Stimulated activated naive CD8-positive, alpha-beta T cell treated with anti-CD3 and anti-CD28 coated beads, Interleukin-15, Interleukin-2, amounts not matched to agents 100 ng/mL and 50 ng/mL, for 24 hours (primary cell): ENCODE results near the gene PRKD1.

Source experiments
- H3K27ac Mint-ChIP-seq: one replicate; pipeline ENCODE4 v1.8.0; 2021; ENCODE audit warnings: mild to moderate bottlenecking, mixed read lengths
- H3K27me3 Mint-ChIP-seq: one replicate; pipeline ENCODE4 v1.8.0; 2021; ENCODE audit warnings: mixed read lengths
- H3K36me3 Mint-ChIP-seq: one replicate; pipeline ENCODE4 v1.8.0; 2021; ENCODE audit warnings: low read depth, mixed read lengths
- H3K4me1 Mint-ChIP-seq: one replicate; pipeline ENCODE4 v1.8.0; 2021; ENCODE audit warnings: low read depth, mixed read lengths
- H3K4me3 Mint-ChIP-seq: one replicate; pipeline ENCODE4 v1.8.0; 2021; ENCODE audit warnings: mild to moderate bottlenecking, mixed read lengths
- H3K9me3 Mint-ChIP-seq: one replicate; pipeline ENCODE4 v1.8.0; 2021; ENCODE audit warnings: mixed read lengths

PRKD1 gene

GRCh38 chr14:29684926-29685325, 242.7 kb downstream of the PRKD1 start:
- Mint-ChIP-seq H3K27ac (no peak overlapping the region), H3K4me1 (no peaks in the 10 kb centered on the region), H3K9me3 (peaks cover 9% of the 10 kb centered on the region), H3K36me3 (no peaks in the 10 kb centered on the region), H3K4me3 (no peak overlapping the region), H3K27me3 (no peaks in the 10 kb centered on the region)

GRCh38 chr14:29682789-29683188, 244.9 kb downstream of the PRKD1 start:
- Mint-ChIP-seq H3K27ac (no peak overlapping the region), H3K4me1 (no peaks in the 10 kb centered on the region), H3K27me3 (no peaks in the 10 kb centered on the region), H3K4me3 (no peak overlapping the region), H3K9me3 (peaks cover 9% of the 10 kb centered on the region), H3K36me3 (no peaks in the 10 kb centered on the region)

GRCh38 chr14:29681316-29681715, 246.3 kb downstream of the PRKD1 start:
- Mint-ChIP-seq H3K4me1 (no peaks in the 10 kb centered on the region), H3K36me3 (no peaks in the 10 kb centered on the region), H3K9me3 (peaks cover 9% of the 10 kb centered on the region), H3K27me3 (no peaks in the 10 kb centered on the region), H3K4me3 (no peak overlapping the region), H3K27ac (no peak overlapping the region)

GRCh38 chr14:29674566-29675285, 252.9 kb downstream of the PRKD1 start:
- Mint-ChIP-seq H3K27me3 (no peaks in the 10 kb centered on the region), H3K27ac (no peak overlapping the region), H3K9me3 (peaks cover 7% of the 10 kb centered on the region)

GRCh38 chr14:29672831-29673230, 254.8 kb downstream of the PRKD1 start:
- H3K4me1 Mint-ChIP-seq = no peaks in the 10 kb centered on the region
- no peaks in the 10 kb centered on the region for H3K36me3 Mint-ChIP-seq
- peaks cover 7% of the 10 kb centered on the region for H3K9me3 Mint-ChIP-seq
- no peak overlapping the region for H3K4me3 Mint-ChIP-seq
- H3K27me3 Mint-ChIP-seq = no peaks in the 10 kb centered on the region
- H3K27ac Mint-ChIP-seq = no peak overlapping the region

More at GRCh38 chr14:29674566-29675285, 252.9 kb downstream of the PRKD1 start:
- H3K4me3 Mint-ChIP-seq = no peak overlapping the region
- H3K36me3 Mint-ChIP-seq = no peaks in the 10 kb centered on the region
- no peaks in the 10 kb centered on the region for H3K4me1 Mint-ChIP-seq

- Mint-ChIP-seq H3K27ac (no peak overlapping the region), H3K9me3 (peaks cover 8% of the 10 kb centered on the region), H3K36me3 (no peaks in the 10 kb centered on the region), H3K27me3 (no peaks in the 10 kb centered on the region), H3K4me1 (no peaks in the 10 kb centered on the region), H3K4me3 (no peak overlapping the region)
Measured at GRCh38 chr14:29671034-29671433, 256.6 kb downstream of the PRKD1 start.

GRCh38 chr14:29668201-29668600, 259.4 kb downstream of the PRKD1 start:
- Mint-ChIP-seq H3K4me3 (no peak overlapping the region), H3K27me3 (no peaks in the 10 kb centered on the region), H3K36me3 (no peaks in the 10 kb centered on the region), H3K27ac (no peak overlapping the region), H3K4me1 (no peaks in the 10 kb centered on the region), H3K9me3 (peaks cover 5% of the 10 kb centered on the region)

- Mint-ChIP-seq H3K36me3 (no peaks in the 10 kb centered on the region), H3K27me3 (no peaks in the 10 kb centered on the region), H3K4me3 (no peak overlapping the region), H3K27ac (no peak overlapping the region), H3K9me3 (peaks cover 5% of the 10 kb centered on the region), H3K4me1 (no peaks in the 10 kb centered on the region)
Measured at GRCh38 chr14:29664515-29664914, 263.1 kb downstream of the PRKD1 start.

GRCh38 chr14:29663281-29663801, 264.3 kb downstream of the PRKD1 start:
- Mint-ChIP-seq H3K27ac (no peak overlapping the region), H3K9me3 (peaks cover 11% of the 10 kb centered on the region), H3K36me3 (no peaks in the 10 kb centered on the region), H3K4me1 (no peaks in the 10 kb centered on the region), H3K4me3 (no peak overlapping the region), H3K27me3 (no peaks in the 10 kb centered on the region)

- Mint-ChIP-seq H3K36me3 (no peaks in the 10 kb centered on the region), H3K4me1 (no peaks in the 10 kb centered on the region), H3K9me3 (peaks cover 19% of the 10 kb centered on the region), H3K27me3 (no peaks in the 10 kb centered on the region), H3K4me3 (no peak overlapping the region), H3K27ac (no peak overlapping the region)
Measured at GRCh38 chr14:29654901-29655550, 272.6 kb downstream of the PRKD1 start.

- Mint-ChIP-seq H3K27me3 (no peaks in the 10 kb centered on the region), H3K27ac (no peak overlapping the region), H3K4me1 (no peaks in the 10 kb centered on the region), H3K9me3 (peaks cover 21% of the 10 kb centered on the region), H3K36me3 (no peaks in the 10 kb centered on the region), H3K4me3 (no peak overlapping the region)
Measured at GRCh38 chr14:29653303-29653702, 274.3 kb downstream of the PRKD1 start.

- peaks cover 21% of the 10 kb centered on the region for H3K9me3 Mint-ChIP-seq
- H3K27ac Mint-ChIP-seq = no peak overlapping the region
- no peaks in the 10 kb centered on the region for H3K4me1 Mint-ChIP-seq
- H3K4me3 Mint-ChIP-seq = no peak overlapping the region
- H3K36me3 Mint-ChIP-seq = no peaks in the 10 kb centered on the region
- no peaks in the 10 kb centered on the region for H3K27me3 Mint-ChIP-seq
Measured at GRCh38 chr14:29652571-29652970, 275.1 kb downstream of the PRKD1 start.

GRCh38 chr14:29650554-29651269, 276.9 kb downstream of the PRKD1 start:
- Mint-ChIP-seq H3K9me3 (peaks cover 21% of the 10 kb centered on the region), H3K4me1 (no peaks in the 10 kb centered on the region), H3K36me3 (no peaks in the 10 kb centered on the region), H3K27ac (no peak overlapping the region), H3K27me3 (no peaks in the 10 kb centered on the region), H3K4me3 (no peak overlapping the region)

GRCh38 chr14:29649170-29649569, 278.5 kb downstream of the PRKD1 start:
- H3K4me1 Mint-ChIP-seq = no peaks in the 10 kb centered on the region
- H3K27ac Mint-ChIP-seq = no peak overlapping the region
- no peaks in the 10 kb centered on the region for H3K36me3 Mint-ChIP-seq
- no peaks in the 10 kb centered on the region for H3K27me3 Mint-ChIP-seq
- H3K4me3 Mint-ChIP-seq = no peak overlapping the region
- peaks cover 25% of the 10 kb centered on the region for H3K9me3 Mint-ChIP-seq

GRCh38 chr14:29648045-29648444, 279.6 kb downstream of the PRKD1 start:
- no peak overlapping the region for H3K4me3 Mint-ChIP-seq
- H3K36me3 Mint-ChIP-seq = no peaks in the 10 kb centered on the region
- H3K27me3 Mint-ChIP-seq = no peaks in the 10 kb centered on the region
- H3K9me3 Mint-ChIP-seq = peaks cover 25% of the 10 kb centered on the region
- H3K27ac Mint-ChIP-seq = no peak overlapping the region
- no peaks in the 10 kb centered on the region for H3K4me1 Mint-ChIP-seq
